Measurements from ENCODE around the gene ABCC8. TPM values are rescaled to one million over a fixed set of nuclear protein-coding genes. Genes with fewer than 3 reads are reported as not detected.

Gene ABCC8
- polyA plus RNA-seq, 3 donors = 1.7 to 44.4 (median 2.4) TPM

- no peak overlapping the region for H3K27ac ChIP-seq (ENCODE audit: low read depth, low read length)
- 92 to 100% (median 95%) methylated on average over 2 of the region's 2 CpGs for WGBS, 3 donors
Observed at GRCh38 chr11:17401316-17401715, 75.3 kb downstream of the ABCC8 start.

GRCh38 chr11:17400048-17400775 is 76.4 kb downstream of the ABCC8 start:
- WGBS, 3 donors = 82 to 87% (median 85%) methylated on average over 19 of the region's 19 CpGs
- H3K27ac ChIP-seq (ENCODE audit: low read depth, low read length) = no peak overlapping the region

- H3K27ac ChIP-seq (ENCODE audit: low read depth, low read length) = no peak overlapping the region
Observed at GRCh38 chr11:17399236-17399635, 77.4 kb downstream of the ABCC8 start.

- no peak overlapping the region for H3K27ac ChIP-seq (ENCODE audit: low read depth, low read length)
- 90 to 94% (median 94%) methylated on average over 14 of the region's 14 CpGs for WGBS, 3 donors
Observed at GRCh38 chr11:17397311-17398002, 79.2 kb downstream of the ABCC8 start.

- WGBS, 3 donors = 93 to 95% (median 95%) methylated on average over 21 to 22 of the region's 22 CpGs
Observed at GRCh38 chr11:17396598-17397310, 79.9 kb downstream of the ABCC8 start.

GRCh38 chr11:17395978-17396377 is 80.7 kb downstream of the ABCC8 start:
- H3K27ac ChIP-seq (ENCODE audit: low read depth, low read length) = no peak overlapping the region
- 90 to 94% (median 93%) methylated on average over 6 of the region's 6 CpGs for WGBS, 3 donors

More at GRCh38 chr11:17396598-17397310, 79.9 kb downstream of the ABCC8 start:
- H3K27ac ChIP-seq (ENCODE audit: low read depth, low read length) = no peak overlapping the region

- WGBS, 3 donors = 95 to 96% (median 96%) methylated on average over 20 of the region's 20 CpGs
- no peak overlapping the region for H3K27ac ChIP-seq (ENCODE audit: low read depth, low read length)
Observed at GRCh38 chr11:17395554-17395961, 81.1 kb downstream of the ABCC8 start.

- WGBS, 3 donors = 87 to 95% (median 91%) methylated on average over 10 of the region's 10 CpGs
- no peak overlapping the region for H3K27ac ChIP-seq (ENCODE audit: low read depth, low read length)
Observed at GRCh38 chr11:17394743-17395390, 81.8 kb downstream of the ABCC8 start.

- 91 to 94% (median 94%) methylated on average over 6 of the region's 6 CpGs for WGBS, 3 donors
Observed at GRCh38 chr11:17393472-17393871, 83.2 kb downstream of the ABCC8 start.

GRCh38 chr11:17392872-17393271 is 83.8 kb downstream of the ABCC8 start:
- H3K27ac ChIP-seq (ENCODE audit: low read depth, low read length) = no peak overlapping the region
- 90 to 92% (median 91%) methylated on average over 14 of the region's 14 CpGs for whole genome bisulfite sequencing, 3 donors

More at GRCh38 chr11:17393472-17393871, 83.2 kb downstream of the ABCC8 start:
- H3K27ac ChIP-seq (ENCODE audit: low read depth, low read length) = no peak overlapping the region

- WGBS, 3 donors = 78 to 88% (median 82%) methylated on average over 3 of the region's 3 CpGs
- H3K27ac ChIP-seq (ENCODE audit: low read depth, low read length) = no peak overlapping the region
Observed at GRCh38 chr11:17391493-17392355, 84.9 kb downstream of the ABCC8 start.

GRCh38 chr11:17389957-17390649 is 86.5 kb downstream of the ABCC8 start:
- no peak overlapping the region for H3K27ac ChIP-seq (ENCODE audit: low read depth, low read length)
- WGBS, 3 donors = 55 to 69% (median 68%) methylated on average over 10 of the region's 10 CpGs

- H3K27ac ChIP-seq (ENCODE audit: low read depth, low read length) = no peak overlapping the region
- 2 to 5% (median 3%) methylated on average over 40 to 54 of the region's 55 CpGs for WGBS, 3 donors
Observed at GRCh38 chr11:17389211-17389956, 87.3 kb downstream of the ABCC8 start.

GRCh38 chr11:17388609-17389210 is 87.9 kb downstream of the ABCC8 start, which contains the start of gene KCNJ11:
KCNJ11 (minus strand) TSS chr11:17388659; CDS start chr11:17388091, 568 bp downstream.
- 3 to 5% (median 5%) methylated on average over 46 to 53 of the region's 53 CpGs for WGBS, 3 donors
- no peak within 1 kb of the TSS for H3K27ac ChIP-seq (ENCODE audit: low read depth, low read length)

- H3K27ac ChIP-seq (ENCODE audit: low read depth, low read length) = no peak overlapping the region
- WGBS, 3 donors = 82 to 94% (median 92%) methylated on average over 20 of the region's 20 CpGs
Observed at GRCh38 chr11:17387811-17388210, 88.8 kb downstream of the ABCC8 start.

- 97 to 98% (median 97%) methylated on average over 20 of the region's 20 CpGs for WGBS, 3 donors
- H3K27ac ChIP-seq (ENCODE audit: low read depth, low read length) = no peak overlapping the region
Observed at GRCh38 chr11:17387254-17387653, 89.4 kb downstream of the ABCC8 start.
